Tibial artery (tissue), 4 donors: ENCODE results near the gene HPX.

Experiments used
- DNase-seq, 2 donors: peaks; one replicate each; pipeline ENCODE4 v3.0.0-alpha.2; 2019
- H3K27ac ChIP-seq, 2 donors: fragments of 200-600 bp; sonication (generic) in 1 of 2; 1 replicate in 1 of 2; 2 replicates in 1 of 2; pipeline ENCODE4 v1.5.1; 2018 to 2019; ENCODE audit warnings: mild to moderate bottlenecking in 1 of 2
- H3K27me3 ChIP-seq, 2 donors: fragments of 200-600 bp; sonication (generic) in 1 of 2; one replicate each; pipeline versions ENCODE4 v1.5.1 to v1.6.0; 2016 to 2019
- H3K36me3 ChIP-seq, 3 donors: fragments of 200-600 bp; sonication (generic) in 2 of 3; one replicate each; pipeline ENCODE4 v1.5.1; 2016 to 2019; ENCODE audit warnings: mild to moderate bottlenecking in 2 of 3
- H3K4me1 ChIP-seq, 4 donors: fragments of 200-600 bp; sonication (generic) in 2 of 4; 1 replicate in 3 of 4; 2 replicates in 1 of 4; pipeline ENCODE4 v1.5.1; 2016 to 2019
- H3K4me3 ChIP-seq, 2 donors: fragments of 200-600 bp; sonication (generic) in 1 of 2; 1 replicate in 1 of 2; 2 replicates in 1 of 2; pipeline ENCODE4 v1.5.1; 2018 to 2019; ENCODE audit warnings: mild to moderate bottlenecking in 2 of 2
- H3K9me3 ChIP-seq, 3 donors: fragments of 200-600 bp; sonication (generic) in 1 of 3; one replicate each; pipeline ENCODE4 v1.5.1; 2016 to 2019
- intact Hi-C: fragments of 100-400 bp; cut with DNase I; formaldehyde crosslinking; loops from one replicate; pipeline ENCODE4 v1.15.0; 2023; ENCODE audit warnings: low total_unique reads
- TF ChIP-seq, protein P1 (sequence below), 2 experiments: fragments of 200-600 bp in 1 of 2; fragments of 450-650 bp in 1 of 2; IDR thresholded peaks; one replicate each; pipeline ENCODE4 v1.5.1; 2017 to 2019; ENCODE audit warnings: antibody characterized with exemption in 2 of 2, mild to moderate bottlenecking in 1 of 2, moderate library complexity in 1 of 2

The HPX gene

DNA sequence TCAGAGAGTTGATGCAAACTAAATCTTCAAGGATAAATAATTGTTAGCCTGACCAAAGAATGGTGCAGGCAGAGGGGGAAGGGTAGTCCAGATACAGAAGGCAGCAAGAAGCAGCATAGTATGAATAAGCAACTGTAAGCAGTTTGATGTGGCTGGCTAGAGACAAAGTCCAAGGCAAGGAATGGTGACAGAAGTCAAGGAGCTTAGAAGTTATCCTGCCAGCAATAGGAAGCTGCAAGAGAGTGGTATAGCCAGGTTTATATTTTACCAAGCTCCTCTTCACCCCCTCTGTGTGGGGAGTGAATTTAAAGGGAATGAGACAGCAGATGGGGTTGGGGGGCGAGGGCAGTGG is 18.3 kb upstream of the HPX start:
- H3K27ac ChIP-seq = no peak overlapping the region
- no peak overlapping the region for H3K4me3 ChIP-seq
- TF ChIP-seq, protein P1, sequence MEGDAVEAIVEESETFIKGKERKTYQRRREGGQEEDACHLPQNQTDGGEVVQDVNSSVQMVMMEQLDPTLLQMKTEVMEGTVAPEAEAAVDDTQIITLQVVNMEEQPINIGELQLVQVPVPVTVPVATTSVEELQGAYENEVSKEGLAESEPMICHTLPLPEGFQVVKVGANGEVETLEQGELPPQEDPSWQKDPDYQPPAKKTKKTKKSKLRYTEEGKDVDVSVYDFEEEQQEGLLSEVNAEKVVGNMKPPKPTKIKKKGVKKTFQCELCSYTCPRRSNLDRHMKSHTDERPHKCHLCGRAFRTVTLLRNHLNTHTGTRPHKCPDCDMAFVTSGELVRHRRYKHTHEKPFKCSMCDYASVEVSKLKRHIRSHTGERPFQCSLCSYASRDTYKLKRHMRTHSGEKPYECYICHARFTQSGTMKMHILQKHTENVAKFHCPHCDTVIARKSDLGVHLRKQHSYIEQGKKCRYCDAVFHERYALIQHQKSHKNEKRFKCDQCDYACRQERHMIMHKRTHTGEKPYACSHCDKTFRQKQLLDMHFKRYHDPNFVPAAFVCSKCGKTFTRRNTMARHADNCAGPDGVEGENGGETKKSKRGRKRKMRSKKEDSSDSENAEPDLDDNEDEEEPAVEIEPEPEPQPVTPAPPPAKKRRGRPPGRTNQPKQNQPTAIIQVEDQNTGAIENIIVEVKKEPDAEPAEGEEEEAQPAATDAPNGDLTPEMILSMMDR (IDR thresholded peaks at IDR 0.05) = no peak
- H3K27me3 ChIP-seq = no peaks in the 10 kb centered on the region
- peaks cover 63 to 96% (median 77%) of the 10 kb centered on the region in 3 donors for H3K36me3 ChIP-seq
- H3K4me1 ChIP-seq = no peaks in the 10 kb centered on the region
- intact Hi-C loops = no loop called here
- no peaks in the 10 kb centered on the region for H3K9me3 ChIP-seq
- DNase-seq = no peak

DNA sequence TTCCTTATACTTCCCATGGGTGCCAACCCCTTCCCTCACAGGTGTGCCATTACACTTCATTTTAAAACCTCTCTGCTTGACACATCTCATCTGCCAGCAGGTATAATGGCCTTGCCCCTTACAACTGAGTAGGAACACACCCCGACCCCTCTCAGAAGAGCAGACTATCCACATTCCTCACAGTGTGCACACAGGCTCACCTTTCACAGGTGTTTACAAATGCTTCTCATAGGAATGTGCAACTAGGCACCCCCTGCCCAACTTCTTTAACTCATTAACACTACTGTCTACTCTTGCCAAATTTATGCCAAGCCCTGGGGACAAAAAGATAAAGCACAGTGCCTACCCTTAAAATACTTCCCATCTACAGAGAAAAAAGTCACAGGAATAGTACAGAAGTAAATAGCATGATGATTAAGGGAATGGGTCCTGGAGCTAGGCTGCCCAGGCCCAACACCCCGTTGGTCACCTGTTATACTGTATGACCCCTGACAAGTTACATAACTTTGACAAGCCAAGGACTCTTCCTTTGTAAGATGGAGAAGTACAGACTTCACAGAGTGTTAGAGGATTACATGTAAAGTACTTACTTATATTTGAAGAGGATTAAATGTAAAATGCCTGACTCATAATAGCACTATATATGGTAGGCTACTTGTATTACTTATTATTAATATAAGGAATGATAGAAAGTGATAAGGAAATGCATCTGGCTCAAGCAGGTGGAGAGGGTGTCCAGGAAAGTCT is 17.7 kb upstream of the HPX start:
- Histone ChIP-seq H3K27me3 (no peaks in the 10 kb centered on the region), H3K4me1 (no peaks in the 10 kb centered on the region), H3K4me3 (no peak overlapping the region), H3K36me3 (peaks cover 63 to 96% (median 72%) of the 10 kb centered on the region in 3 donors), H3K27ac (no peak overlapping the region), H3K9me3 (no peaks in the 10 kb centered on the region)
- intact Hi-C loops = no loop called here
- no peak for DNase-seq
- TF ChIP-seq, protein P1 (IDR thresholded peaks at IDR 0.05) = no peak

DNA sequence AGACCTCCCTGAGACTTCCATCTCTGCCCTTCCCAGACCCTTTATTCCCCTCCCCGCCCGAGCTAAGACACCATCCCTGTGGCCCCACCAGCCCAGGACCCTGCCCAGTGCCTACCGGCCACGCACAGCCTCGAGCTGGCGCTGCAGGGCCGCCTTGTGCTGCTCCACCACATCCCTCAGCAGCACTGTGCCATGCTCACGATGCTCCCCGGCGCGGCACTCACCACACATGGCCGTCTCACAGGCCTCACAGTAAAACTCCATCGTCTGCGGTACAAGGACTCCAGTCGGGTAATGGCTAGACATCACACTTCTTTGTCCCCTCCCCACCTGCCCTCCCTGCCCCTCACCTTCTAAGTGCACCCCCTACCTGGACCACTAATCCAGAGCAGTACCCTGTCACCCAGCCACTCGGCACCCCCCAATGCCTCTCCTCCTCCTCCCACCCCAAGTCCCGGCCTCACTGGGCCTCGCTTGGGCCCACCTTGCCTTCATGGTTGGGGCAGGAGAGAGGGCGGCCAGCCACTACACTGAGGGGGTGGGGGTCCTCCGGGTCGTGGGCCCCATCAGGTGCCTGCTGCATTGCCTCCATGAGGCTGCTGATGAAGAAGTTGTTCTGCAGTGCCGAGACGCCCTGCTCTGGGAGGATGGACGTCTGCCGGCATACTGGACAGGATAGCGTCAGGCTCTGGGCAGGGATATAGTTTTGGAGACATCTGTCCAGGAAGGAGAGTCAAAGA is 17.0 kb upstream of the HPX start:
- no peaks in the 10 kb centered on the region for H3K9me3 ChIP-seq
- H3K4me3 ChIP-seq = no peak overlapping the region
- intact Hi-C loops = no loop called here
- DNase-seq = no peak
- no peaks in the 10 kb centered on the region for H3K27me3 ChIP-seq
- H3K36me3 ChIP-seq = peaks cover 61 to 94% (median 68%) of the 10 kb centered on the region in 3 donors
- TF ChIP-seq, protein P1 (IDR thresholded peaks at IDR 0.05) = no peak
- peaks cover 0 to 2% (median 1%) of the 10 kb centered on the region in 4 donors for H3K4me1 ChIP-seq
- H3K27ac ChIP-seq = no peak overlapping the region

DNA sequence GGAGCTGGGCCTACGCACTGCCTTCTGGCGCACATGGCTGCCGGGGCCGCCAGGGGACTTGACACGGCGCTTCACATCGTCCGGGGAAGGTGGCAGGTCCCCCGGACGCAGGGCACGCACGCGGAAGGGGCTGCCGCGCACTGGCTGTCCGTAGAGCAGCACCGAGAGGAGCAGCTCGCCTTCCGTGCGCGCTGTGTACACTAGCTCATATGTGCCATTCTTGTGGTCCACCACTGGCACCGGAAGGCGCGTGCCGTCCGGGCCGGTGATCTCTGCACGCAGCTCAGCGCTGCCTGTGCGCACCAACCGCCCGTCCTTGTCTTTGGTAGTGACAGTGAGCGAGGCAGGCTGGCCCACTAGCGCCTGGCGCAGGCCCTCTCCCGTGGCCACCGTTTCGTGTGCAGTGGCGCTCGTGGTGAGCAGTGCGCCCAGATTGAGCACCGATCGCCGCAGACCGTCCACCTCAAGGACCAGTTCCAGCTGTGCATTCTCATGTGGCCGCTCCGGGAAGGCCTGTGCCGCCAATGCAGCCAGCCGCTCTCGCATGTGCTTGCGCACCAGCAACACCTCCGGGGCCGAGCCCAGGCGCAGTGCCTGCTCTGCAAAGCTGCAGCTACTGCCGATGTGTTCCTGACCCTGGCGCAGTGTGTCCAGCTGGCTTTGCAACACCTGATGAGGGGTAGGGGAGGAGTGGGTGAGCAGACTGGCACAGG is 15.7 kb upstream of the HPX start:
- no peaks in the 10 kb centered on the region for H3K27me3 ChIP-seq
- H3K36me3 ChIP-seq = peaks cover 61 to 94% (median 63%) of the 10 kb centered on the region in 3 donors
- no peak for DNase-seq
- no peak overlapping the region for H3K27ac ChIP-seq
- TF ChIP-seq, protein P1 (IDR thresholded peaks at IDR 0.05) = no peak
- intact Hi-C loops = no loop called here
- no peak overlapping the region for H3K4me3 ChIP-seq
- peaks cover 0 to 14% (median 12%) of the 10 kb centered on the region in 4 donors for H3K4me1 ChIP-seq
- H3K9me3 ChIP-seq = no peaks in the 10 kb centered on the region

DNA sequence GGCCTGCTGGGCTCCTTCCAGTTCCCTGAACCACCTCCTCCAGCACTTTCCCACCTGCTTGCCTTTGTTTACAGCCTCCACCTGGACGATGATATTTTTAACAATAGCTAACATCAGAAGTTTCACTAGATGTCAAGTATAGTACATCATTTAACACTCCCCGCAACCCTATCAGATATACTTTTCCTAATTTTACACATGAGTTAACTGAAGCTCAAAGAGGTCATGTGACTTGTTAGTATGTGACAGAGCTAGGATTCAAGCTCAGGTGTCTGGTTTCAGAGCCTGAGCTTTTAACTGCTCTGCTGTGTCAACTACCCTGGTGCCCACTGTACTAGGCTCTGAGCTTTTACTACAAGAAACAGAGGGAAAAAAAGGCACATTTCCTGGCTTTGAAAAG is 14.3 kb upstream of the HPX start:
- intact Hi-C loops = no loop called here
- TF ChIP-seq, protein P1 (IDR thresholded peaks at IDR 0.05) = no peak
- H3K4me3 ChIP-seq = no peak overlapping the region
- no peak overlapping the region for H3K27ac ChIP-seq
- DNase-seq = no peak
- peaks cover 70 to 95% (median 74%) of the 10 kb centered on the region in 3 donors for H3K36me3 ChIP-seq
- no peaks in the 10 kb centered on the region for H3K9me3 ChIP-seq
- no peaks in the 10 kb centered on the region for H3K27me3 ChIP-seq
- peaks cover 0 to 17% (median 12%) of the 10 kb centered on the region in 4 donors for H3K4me1 ChIP-seq
